GM12878 (cell line): ENCODE measurements around the gene CNTNAP5. TPM values are rescaled to one million over a fixed set of nuclear protein-coding genes. Genes with fewer than 3 reads are reported as not detected.

Experiments
- ATAC-seq: fragments of 200-7000 bp; cut with Tn5 transposase; 3 replicates; pipeline ENCODE4 v1.9.1; 2020; ENCODE audit warnings: mild to moderate bottlenecking, moderate library complexity
- BruUV-seq: library from RNA; stranded (reverse); fragments of 400-500 nt; replicated peaks from 2 replicates; lab custom pipeline; 2021; lab: Mats Ljungman, UMichigan
- CTCF ChIA-PET: fragments of 300-600 bp; sonication (Branson Sonifier 250); formaldehyde crosslinking; extraction: SDS; loops from one replicate; lab custom pipeline; 2021; ENCODE audit warnings: inconsistent platforms; lab: Yijun Ruan, JAX
- POLR2A ChIA-PET: fragments of 350-600 bp; formaldehyde crosslinking; extraction: SDS; loops from one replicate; lab custom pipeline; 2021; ENCODE audit warnings: inconsistent platforms; lab: Charles Lee
- RAD21 ChIA-PET: fragments of 300-600 bp; sonication (Branson Sonifier 250); formaldehyde crosslinking; loops from one replicate; lab custom pipeline; 2023; ENCODE audit warnings: antibody characterized with exemption; ENCODE audit not compliant: unreplicated experiment; lab: Charles Lee
- SMC1A ChIA-PET: fragments of 300-600 bp; sonication (Branson Sonifier 250); formaldehyde crosslinking; loops from one replicate; lab custom pipeline; 2023; ENCODE audit not compliant: unreplicated experiment, uncharacterized antibody; lab: Charles Lee
- DNase-seq: peaks from one replicate; pipeline ENCODE4 v3.0.0-alpha.2; 2011; ENCODE audit warnings: low read depth, low spot score
- FAIRE-seq: peaks from 3 replicates; lab custom pipeline; 2011; peaks lifted over from hg19 to GRCh38; lab: Jason Lieb, UNC
- H2AFZ ChIP-seq: 2 replicates; pipeline ENCODE4 v1.6.0; 2011; ENCODE audit warnings: low read depth, low read length, control low read depth; ENCODE audit not compliant: control insufficient read depth
- H3K27ac ChIP-seq: 2 replicates; pipeline ENCODE4 v1.5.1; 2011; ENCODE audit warnings: control low read depth; ENCODE audit not compliant: control insufficient read depth, insufficient read depth
- H3K27me3 ChIP-seq, 2 experiments: replicated peaks in 1 of 2; 2 replicates each; pipeline versions ENCODE4 v1.6.0 to v1.6.1; 2011; ENCODE audit warnings: low read length in 1 of 2; ENCODE audit not compliant: control insufficient read depth in 2 of 2, insufficient read depth in 2 of 2
- H3K36me3 ChIP-seq, 2 experiments: 2 replicates each; pipeline ENCODE4 v1.5.1; 2011; ENCODE audit warnings: low read length in 1 of 2; ENCODE audit not compliant: control insufficient read depth in 2 of 2, insufficient read depth in 2 of 2
- H3K4me1 ChIP-seq: 2 replicates; pipeline ENCODE4 v1.6.1; 2011; ENCODE audit warnings: mild to moderate bottlenecking, low read length, moderate library complexity, mixed read lengths; ENCODE audit not compliant: control insufficient read depth, insufficient read depth
- H3K4me2 ChIP-seq: 2 replicates; pipeline ENCODE4 v1.6.0; 2011; ENCODE audit warnings: control low read depth; ENCODE audit not compliant: control insufficient read depth, insufficient read depth
- H3K4me3 ChIP-seq: fragments of 200-600 bp; sonication (generic); 2 replicates; pipeline ENCODE4 v1.5.1; 2016
- H3K79me2 ChIP-seq: 2 replicates; pipeline ENCODE4 v1.6.0; 2011; ENCODE audit warnings: low read length; ENCODE audit not compliant: control insufficient read depth, insufficient read depth
- H3K9ac ChIP-seq: 2 replicates; pipeline ENCODE4 v1.8.0; 2011; ENCODE audit warnings: low read length, control low read depth, mixed read lengths; ENCODE audit not compliant: control insufficient read depth, insufficient read depth
- H3K9me3 ChIP-seq: replicated peaks from 3 replicates; pipeline ENCODE4 v1.5.1; 2011; ENCODE audit warnings: mild to moderate bottlenecking, low read length; ENCODE audit not compliant: control insufficient read depth, insufficient read depth
- H4K20me1 ChIP-seq: 2 replicates; pipeline ENCODE4 v1.6.0; 2011; ENCODE audit not compliant: control insufficient read depth, insufficient read depth
- BRCA1 ChIP-seq: IDR thresholded peaks from 2 replicates; pipeline ENCODE4 v1.6.1; 2011; ENCODE audit warnings: low read depth, low read length, improper control_type of control experiment
- CEBPZ ChIP-seq: fragments of 150-350 bp; IDR thresholded peaks from 2 replicates; pipeline ENCODE4 v1.6.1; 2016; ENCODE audit warnings: low read depth, low read length
- IRF4 ChIP-seq: IDR thresholded peaks from 2 replicates; pipeline ENCODE4 v1.6.1; 2011; ENCODE audit warnings: low read depth, low read length
- JUNB ChIP-seq: IDR thresholded peaks from 2 replicates; pipeline ENCODE4 v1.6.1; 2016; ENCODE audit warnings: antibody characterized with exemption, mild to moderate bottlenecking
- KLF5 ChIP-seq: fragments of 450-650 bp; IDR thresholded peaks from 2 replicates; pipeline ENCODE4 v1.6.1; 2014; ENCODE audit warnings: mild to moderate bottlenecking; ENCODE audit not compliant: partially characterized antibody
- NFXL1 ChIP-seq: fragments of 450-650 bp; IDR thresholded peaks from 2 replicates; pipeline ENCODE4 v1.6.1; 2017; ENCODE audit warnings: antibody characterized with exemption, mild to moderate bottlenecking, borderline replicate concordance
- NFYA ChIP-seq: IDR thresholded peaks from 2 replicates; pipeline ENCODE4 v1.6.1; 2011; ENCODE audit warnings: low read depth, mild to moderate bottlenecking, low read length, improper control_type of control experiment, borderline replicate concordance
- NR2F1 ChIP-seq: fragments of 450-650 bp; conservative IDR thresholded peaks from 2 replicates; pipeline ENCODE4 v1.6.1; 2017; ENCODE audit warnings: mild to moderate bottlenecking
- PKNOX1 ChIP-seq: fragments of 450-650 bp; IDR thresholded peaks from 2 replicates; pipeline ENCODE4 v1.6.1; 2016; ENCODE audit warnings: mild to moderate bottlenecking
- RCOR1 ChIP-seq: conservative IDR thresholded peaks from 2 replicates; pipeline ENCODE4 v1.6.1; 2012; ENCODE audit warnings: low read depth, low read length, improper control_type of control experiment
- SIX5 ChIP-seq: IDR thresholded peaks from 2 replicates; pipeline ENCODE4 v1.6.1; 2011; ENCODE audit warnings: mild to moderate bottlenecking, low read depth, low read length, moderate library complexity; ENCODE audit not compliant: severe bottlenecking
- TBL1XR1 ChIP-seq: IDR thresholded peaks from 2 replicates; pipeline ENCODE4 v1.6.1; 2012; ENCODE audit warnings: low read depth, low read length, improper control_type of control experiment
- WRNIP1 ChIP-seq: IDR thresholded peaks from 2 replicates; pipeline ENCODE4 v1.6.1; 2011; ENCODE audit warnings: low read depth, low read length, improper control_type of control experiment, borderline replicate concordance
- ZBED1 ChIP-seq: IDR thresholded peaks from 2 replicates; pipeline ENCODE4 v1.6.1; 2016; ENCODE audit warnings: borderline replicate concordance
- WGBS: methylation state at CpG from one replicate; pipeline ENCODE4 v1.1.6; 2016; ENCODE audit warnings: low lambda C conversion rate; ENCODE audit not compliant: insufficient replicate concordance, insufficient coverage; ENCODE audit errors: missing lambda C conversion rate; 5-methylcytosine and 5-hydroxymethylcytosine counted together
- in situ Hi-C: fragments of 300-500 bp; cut with MboI; formaldehyde crosslinking; loops from 9 replicates; pipeline ENCODE4 v1.14.3; 2018; ENCODE audit warnings: mixed read lengths
- intact Hi-C: fragments of 100-400 bp; cut with micrococcal nuclease; formaldehyde crosslinking; loops from one replicate; pipeline ENCODE4 v1.14.2; 2022; ENCODE audit not compliant: unreplicated experiment
- polyA plus RNA-seq, 11 experiments: library from polyadenylated mRNA; depleted of rRNA in 4 of 11; unstranded in 6 of 11; stranded (reverse) in 5 of 11; fragments of >200 nt; fragmentation: Nextera tagmentation in 4 of 11; fragmentation: Illumina TruSeq in 1 of 11; extraction: Ambion mirVana in 4 of 11; extraction: Trizol in 1 of 11; gene quantifications; 1 replicate in 1 of 11; 2 replicates in 10 of 11; pipeline versions ENCODE4 v1.2.1 to v1.2.3, GENCODE V29; 2011 to 2016; ENCODE audit warnings: inconsistent platforms in 2 of 11, missing spikeins in 2 of 11, low read depth in 1 of 11
- total RNA-seq, 4 experiments: library from RNA; depleted of rRNA in 3 of 4; stranded (reverse); fragments of >200 nt in 3 of 4; fragmentation: Illumina TruSeq in 1 of 4; extraction: Trizol in 1 of 4; gene quantifications; 2 replicates each; pipeline versions ENCODE4 v1.2.1 to v1.2.3, GENCODE V29; 2013 to 2021
- TF ChIP-seq, protein P1 (sequence below): fragments of 450-650 bp; formaldehyde crosslinking; IDR thresholded peaks from 2 replicates; pipeline ENCODE4 v1.5.0; 2022; ENCODE audit warnings: mild to moderate bottlenecking, missing genetic modification characterization
- TF ChIP-seq, protein P2 (sequence below): fragments of 450-650 bp; IDR thresholded peaks from 2 replicates; pipeline ENCODE4 v1.6.1; 2014; ENCODE audit warnings: mild to moderate bottlenecking

CNTNAP5 gene
- total and polyA plus RNA-seq, 10 of the 15 experiments (the other 5 are each of a cell fraction or from before 2014, with no cell fraction given), result not detected

DNA sequence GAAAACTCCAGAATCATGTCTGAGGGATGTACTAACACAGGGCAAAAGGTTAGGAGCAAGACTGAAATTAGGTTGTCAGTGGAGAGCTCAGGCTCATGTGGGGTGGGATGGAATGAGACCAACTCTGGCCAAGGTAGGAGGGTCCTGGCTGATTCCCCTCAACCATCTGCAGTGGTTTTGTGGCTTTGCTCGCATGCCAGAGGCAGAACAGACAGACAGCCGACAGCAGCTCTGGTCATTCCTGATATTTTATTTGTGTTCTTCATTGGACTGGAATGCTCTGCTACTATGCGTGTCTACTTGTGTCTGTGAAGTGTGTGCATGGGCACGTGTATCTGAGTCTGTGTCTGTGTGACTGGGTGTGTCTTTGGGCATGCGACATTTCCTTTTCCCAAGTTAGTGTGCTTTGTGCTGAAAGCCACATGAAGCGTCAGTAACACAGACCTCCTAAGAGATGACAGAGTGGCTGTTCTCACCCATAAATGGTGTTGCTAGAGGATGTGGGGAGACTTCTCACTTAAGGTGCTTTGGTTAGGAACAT, 239.5 kb downstream of the CNTNAP5 start:
- no peaks in the 10 kb centered on the region for H3K27me3 ChIP-seq
- H3K79me2 ChIP-seq, result no peaks in the 10 kb centered on the region
- no peak overlapping the region for H3K9ac ChIP-seq
- no peak overlapping the region for H3K4me3 ChIP-seq
- ChIA-PET RAD21 (no interaction called here), SMC1A (no interaction called here), CTCF (no interaction called here), POLR2A (no interaction called here)
- 53% methylated on average over 6 of the region's 6 CpGs for WGBS
- H3K36me3 ChIP-seq, result no peaks in the 10 kb centered on the region
- intact Hi-C loops, result no loop called here
- H3K4me2 ChIP-seq, result no peak overlapping the region
- no peak overlapping the region for H3K27ac ChIP-seq
- ATAC-seq, result no peak
- in situ Hi-C loops, result no loop called here
- no peak for DNase-seq
- H3K9me3 ChIP-seq, result no peaks in the 10 kb centered on the region
- H4K20me1 ChIP-seq, result no peaks in the 10 kb centered on the region
- no TSS peak for BruUV-seq
- H2AFZ ChIP-seq, result no peak overlapping the region
- H3K4me1 ChIP-seq, result no peaks in the 10 kb centered on the region
- no peak for FAIRE-seq
- TF ChIP-seq CEBPZ (no peak), TBL1XR1 (no peak), PKNOX1 (no peak), KLF5 (no peak), NFXL1 (no peak), SIX5 (no peak), ZBED1 (no peak), NR2F1 (no peak), RCOR1 (no peak), NFYA (no peak), WRNIP1 (no peak), IRF4 (no peak), BRCA1 (no peak), JUNB (no peak)
- TF ChIP-seq, protein P1, sequence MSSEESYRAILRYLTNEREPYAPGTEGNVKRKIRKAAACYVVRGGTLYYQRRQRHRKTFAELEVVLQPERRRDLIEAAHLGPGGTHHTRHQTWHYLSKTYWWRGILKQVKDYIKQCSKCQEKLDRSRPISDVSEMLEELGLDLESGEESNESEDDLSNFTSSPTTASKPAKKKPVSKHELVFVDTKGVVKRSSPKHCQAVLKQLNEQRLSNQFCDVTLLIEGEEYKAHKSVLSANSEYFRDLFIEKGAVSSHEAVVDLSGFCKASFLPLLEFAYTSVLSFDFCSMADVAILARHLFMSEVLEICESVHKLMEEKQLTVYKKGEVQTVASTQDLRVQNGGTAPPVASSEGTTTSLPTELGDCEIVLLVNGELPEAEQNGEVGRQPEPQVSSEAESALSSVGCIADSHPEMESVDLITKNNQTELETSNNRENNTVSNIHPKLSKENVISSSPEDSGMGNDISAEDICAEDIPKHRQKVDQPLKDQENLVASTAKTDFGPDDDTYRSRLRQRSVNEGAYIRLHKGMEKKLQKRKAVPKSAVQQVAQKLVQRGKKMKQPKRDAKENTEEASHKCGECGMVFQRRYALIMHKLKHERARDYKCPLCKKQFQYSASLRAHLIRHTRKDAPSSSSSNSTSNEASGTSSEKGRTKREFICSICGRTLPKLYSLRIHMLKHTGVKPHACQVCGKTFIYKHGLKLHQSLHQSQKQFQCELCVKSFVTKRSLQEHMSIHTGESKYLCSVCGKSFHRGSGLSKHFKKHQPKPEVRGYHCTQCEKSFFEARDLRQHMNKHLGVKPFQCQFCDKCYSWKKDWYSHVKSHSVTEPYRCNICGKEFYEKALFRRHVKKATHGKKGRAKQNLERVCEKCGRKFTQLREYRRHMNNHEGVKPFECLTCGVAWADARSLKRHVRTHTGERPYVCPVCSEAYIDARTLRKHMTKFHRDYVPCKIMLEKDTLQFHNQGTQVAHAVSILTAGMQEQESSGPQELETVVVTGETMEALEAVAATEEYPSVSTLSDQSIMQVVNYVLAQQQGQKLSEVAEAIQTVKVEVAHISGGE, result no peak
- TF ChIP-seq, protein P2, sequence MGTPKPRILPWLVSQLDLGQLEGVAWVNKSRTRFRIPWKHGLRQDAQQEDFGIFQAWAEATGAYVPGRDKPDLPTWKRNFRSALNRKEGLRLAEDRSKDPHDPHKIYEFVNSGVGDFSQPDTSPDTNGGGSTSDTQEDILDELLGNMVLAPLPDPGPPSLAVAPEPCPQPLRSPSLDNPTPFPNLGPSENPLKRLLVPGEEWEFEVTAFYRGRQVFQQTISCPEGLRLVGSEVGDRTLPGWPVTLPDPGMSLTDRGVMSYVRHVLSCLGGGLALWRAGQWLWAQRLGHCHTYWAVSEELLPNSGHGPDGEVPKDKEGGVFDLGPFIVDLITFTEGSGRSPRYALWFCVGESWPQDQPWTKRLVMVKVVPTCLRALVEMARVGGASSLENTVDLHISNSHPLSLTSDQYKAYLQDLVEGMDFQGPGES, result no peak
